H9 (cell line): ENCODE results near the gene ZNF584. TPM values are rescaled to one million over a fixed set of nuclear protein-coding genes. Genes with fewer than 3 reads are reported as not detected.
"Not testable (repeated sequence)": the region's sequence is repeated elsewhere in the genome, so short reads cannot be mapped to it uniquely, and the experiment has no call there.

ENCODE experiments used
- DNase-seq: peaks from one replicate; pipeline ENCODE4 v3.0.0-alpha.2; 2017
- H2AFZ ChIP-seq: one replicate; pipeline ENCODE4 v1.6.1; 2013; ENCODE audit warnings: mild to moderate bottlenecking, low read length, control low read depth, moderate library complexity
- H2AK5ac ChIP-seq: 2 replicates; pipeline ENCODE4 v1.6.1; 2013; ENCODE audit warnings: low read length, control low read depth, mixed read lengths; ENCODE audit not compliant: insufficient read length
- H2BK120ac ChIP-seq: one replicate; pipeline ENCODE4 v1.6.1; 2013; ENCODE audit warnings: low read depth, mild to moderate bottlenecking, low read length, control low read depth, inconsistent platforms; ENCODE audit not compliant: poor library complexity, severe bottlenecking
- H2BK12ac ChIP-seq: 2 replicates; pipeline ENCODE4 v1.6.1; 2013; ENCODE audit warnings: low read length, control low read depth, mixed read lengths, low read depth; ENCODE audit not compliant: insufficient read length
- H2BK15ac ChIP-seq: 2 replicates; pipeline ENCODE4 v1.6.1; 2013; ENCODE audit warnings: low read depth, low read length, control low read depth
- H2BK20ac ChIP-seq: one replicate; pipeline ENCODE4 v1.6.1; 2013; ENCODE audit warnings: low read depth, mild to moderate bottlenecking, low read length, control low read depth, inconsistent platforms; ENCODE audit not compliant: poor library complexity, severe bottlenecking
- H2BK5ac ChIP-seq: 2 replicates; pipeline ENCODE4 v1.6.1; 2013; ENCODE audit warnings: low read length, control low read depth, mixed read lengths; ENCODE audit not compliant: insufficient read length
- H3K14ac ChIP-seq: 2 replicates; pipeline ENCODE4 v1.6.1; 2013; ENCODE audit warnings: low read length, control low read depth; ENCODE audit not compliant: insufficient read depth
- H3K18ac ChIP-seq: 2 replicates; pipeline ENCODE4 v1.6.1; 2013; ENCODE audit warnings: low read depth, mild to moderate bottlenecking, mixed read lengths, low read length, control low read depth; ENCODE audit not compliant: insufficient read length
- H3K23ac ChIP-seq: 2 replicates; pipeline ENCODE4 v1.6.1; 2013; ENCODE audit warnings: low read length, control low read depth, mixed read lengths, low read depth; ENCODE audit not compliant: insufficient read length
- H3K23me2 ChIP-seq: 2 replicates; pipeline ENCODE4 v1.6.1; 2013; ENCODE audit warnings: low read depth, mild to moderate bottlenecking, mixed read lengths, low read length, control low read depth; ENCODE audit not compliant: insufficient read length, poor library complexity, severe bottlenecking
- H3K27ac ChIP-seq: 2 replicates; pipeline ENCODE4 v1.5.1; 2013; ENCODE audit warnings: low read length, control low read depth, mixed read lengths, low read depth; ENCODE audit not compliant: insufficient read length
- H3K27me3 ChIP-seq: 2 replicates; pipeline ENCODE4 v1.6.1; 2013; ENCODE audit warnings: low read length, control low read depth, inconsistent platforms; ENCODE audit not compliant: insufficient read depth
- H3K4ac ChIP-seq: 2 replicates; pipeline ENCODE4 v1.6.1; 2013; ENCODE audit warnings: low read depth, mild to moderate bottlenecking, control low read depth, inconsistent platforms, low read length, moderate library complexity
- H3K4me1 ChIP-seq: 2 replicates; pipeline ENCODE4 v1.6.1; 2013; ENCODE audit warnings: low read length, control low read depth, inconsistent platforms; ENCODE audit not compliant: insufficient read depth
- H3K4me2 ChIP-seq: 2 replicates; pipeline ENCODE4 v1.6.1; 2013; ENCODE audit warnings: low read length, control low read depth, mixed read lengths; ENCODE audit not compliant: insufficient read length, insufficient read depth
- H3K56ac ChIP-seq: 2 replicates; pipeline ENCODE4 v1.6.1; 2013; ENCODE audit warnings: low read depth, mild to moderate bottlenecking, mixed read lengths, low read length, control low read depth; ENCODE audit not compliant: insufficient read length
- H3K79me1 ChIP-seq: 2 replicates; pipeline ENCODE4 v1.6.1; 2013; ENCODE audit warnings: low read depth, mild to moderate bottlenecking, moderate library complexity, low read length, control low read depth, inconsistent platforms; ENCODE audit not compliant: insufficient read depth, poor library complexity, severe bottlenecking
- H3K79me2 ChIP-seq: 2 replicates; pipeline ENCODE4 v1.6.1; 2013; ENCODE audit warnings: low read length, control low read depth, inconsistent platforms; ENCODE audit not compliant: insufficient read depth
- H3K9ac ChIP-seq: 2 replicates; pipeline ENCODE4 v1.6.1; 2013; ENCODE audit warnings: low read length, control low read depth, mixed read lengths; ENCODE audit not compliant: insufficient read length; ENCODE audit errors: extremely low read depth
- H3K9me3 ChIP-seq: one replicate; pipeline ENCODE4 v1.6.1; 2013; ENCODE audit warnings: low read depth, low read length, inconsistent platforms; ENCODE audit not compliant: control insufficient read depth
- H3T11ph ChIP-seq: one replicate; pipeline ENCODE4 v1.6.1; 2013; ENCODE audit warnings: mild to moderate bottlenecking, low read length, control low read depth, inconsistent platforms
- H4K20me1 ChIP-seq: one replicate; pipeline ENCODE4 v1.6.1; 2013; ENCODE audit not compliant: control insufficient read depth, insufficient read length, insufficient read depth
- H4K5ac ChIP-seq: 2 replicates; pipeline ENCODE4 v1.6.1; 2013; ENCODE audit warnings: low read depth, mild to moderate bottlenecking, mixed read lengths, low read length, control low read depth; ENCODE audit not compliant: insufficient read length
- H4K8ac ChIP-seq: replicated peaks from 2 replicates; pipeline ENCODE4 v1.6.1; 2013; ENCODE audit warnings: low read length, control low read depth, mixed read lengths, low read depth; ENCODE audit not compliant: insufficient read length
- H4K91ac ChIP-seq: 2 replicates; pipeline ENCODE4 v1.6.1; 2013; ENCODE audit warnings: low read depth, mild to moderate bottlenecking, moderate library complexity, mixed read lengths, low read length, control low read depth; ENCODE audit not compliant: insufficient read length
- H3K27ac Mint-ChIP-seq, 3 experiments: 2 replicates in 2 of 3; 3 replicates in 1 of 3; pipeline ENCODE4 v1.8.0; 2020 to 2021; ENCODE audit warnings: mixed read lengths in 3 of 3, mild to moderate bottlenecking in 1 of 3, moderate library complexity in 1 of 3
- H3K27me3 Mint-ChIP-seq: 2 replicates; pipeline ENCODE4 v1.8.0; 2021; ENCODE audit warnings: low read depth, mild to moderate bottlenecking, moderate library complexity, mixed read lengths
- H3K36me3 Mint-ChIP-seq, 3 experiments: 2 replicates in 2 of 3; 3 replicates in 1 of 3; pipeline ENCODE4 v1.8.0; 2020 to 2021; ENCODE audit warnings: low read depth in 3 of 3, mixed read lengths in 3 of 3; ENCODE audit not compliant: insufficient read depth in 1 of 3
- H3K4me1 Mint-ChIP-seq, 2 experiments: 2 replicates each; pipeline ENCODE4 v1.8.0; 2020; ENCODE audit warnings: mixed read lengths in 2 of 2
- H3K4me3 Mint-ChIP-seq, 2 experiments: 2 replicates in 1 of 2; 3 replicates in 1 of 2; pipeline ENCODE4 v1.8.0; 2020 to 2021; ENCODE audit warnings: mild to moderate bottlenecking in 2 of 2, mixed read lengths in 2 of 2, moderate library complexity in 1 of 2
- H3K9me3 Mint-ChIP-seq, 2 experiments: 2 replicates in 1 of 2; 3 replicates in 1 of 2; pipeline ENCODE4 v1.8.0; 2020; ENCODE audit warnings: mild to moderate bottlenecking in 2 of 2, mixed read lengths in 2 of 2, moderate library complexity in 1 of 2
- WGBS: extraction: QIAGEN DNeasy Blood & Tissue Kit; methylation state at CpG from one replicate; pipeline ENCODE4 v1.1.7; 2013; ENCODE audit warnings: missing lambda C conversion rate, low lambda C conversion rate, mixed read lengths; ENCODE audit not compliant: insufficient read length; ENCODE audit errors: extremely low coverage; 5-methylcytosine and 5-hydroxymethylcytosine counted together
- total RNA-seq: library from RNA; stranded (reverse); gene quantifications from 2 replicates; pipeline ENCODE4 v1.2.1, GENCODE V29; 2021
- TF ChIP-seq, protein P1 (sequence below): fragments of 200-600 bp; sonication (generic); conservative IDR thresholded peaks from 3 replicates; pipeline ENCODE4 v1.8.0; 2021; ENCODE audit warnings: antibody characterized with exemption, mild to moderate bottlenecking

Gene ZNF584
- total RNA-seq, 1 experiment from 2014 or later = 7.4 TPM

DNA sequence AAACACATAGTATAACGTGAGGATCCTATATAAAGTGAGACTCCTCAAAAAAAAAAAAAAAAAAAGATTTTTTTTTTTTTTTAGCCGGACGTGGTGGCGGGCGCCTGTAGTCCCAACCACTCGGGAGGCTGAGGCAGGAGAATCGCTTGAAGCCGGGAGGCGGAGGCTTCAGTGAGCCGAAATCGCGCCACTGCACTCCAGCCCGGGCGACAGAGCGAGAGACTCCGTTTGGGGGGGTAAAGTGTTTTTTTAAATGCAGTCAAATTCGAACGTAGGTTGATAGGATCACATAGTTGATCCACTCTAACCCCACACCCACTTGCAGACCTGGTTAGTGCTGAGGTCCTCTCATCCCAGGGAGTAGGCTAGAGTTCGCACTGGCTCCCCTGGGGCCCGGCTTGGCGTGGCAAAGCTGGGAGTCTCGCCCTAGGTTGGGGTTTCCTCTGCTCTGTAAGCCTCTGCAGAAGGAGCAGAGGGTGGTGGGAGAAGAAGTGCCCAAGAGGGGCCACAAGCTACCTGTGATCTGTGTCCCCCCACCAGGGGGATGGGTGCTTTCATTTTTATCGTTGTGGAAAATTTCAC, 6.5 kb upstream of the ZNF584 start:
- no peak for DNase-seq
- no peak overlapping the region for H2BK20ac ChIP-seq

DNA sequence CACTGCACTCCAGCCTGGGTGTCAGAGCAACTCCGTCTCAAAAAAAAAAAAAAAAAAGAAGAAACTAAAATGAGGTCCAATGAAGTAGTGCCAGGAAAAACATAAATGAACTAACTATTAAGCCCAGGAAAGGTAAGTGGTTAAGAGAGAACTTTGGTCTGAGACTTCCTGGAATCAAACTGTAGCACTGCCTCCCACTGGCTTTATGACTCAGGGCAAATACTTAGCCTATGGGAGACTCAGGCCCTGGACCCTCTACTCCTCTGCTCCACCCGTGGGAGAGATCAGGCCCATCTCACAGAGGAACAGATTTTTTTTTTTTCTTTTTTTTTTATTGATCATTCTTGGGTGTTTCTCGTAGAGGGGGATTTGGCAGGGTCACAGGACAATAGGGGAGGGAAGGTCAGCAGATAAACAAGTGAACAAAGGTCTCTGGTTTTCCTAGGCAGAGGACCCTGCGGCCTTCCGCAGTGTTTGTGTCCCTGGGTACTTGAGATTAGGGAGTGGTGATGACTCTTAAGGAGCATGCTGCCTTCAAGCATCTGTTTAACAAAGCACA, 4.5 kb upstream of the ZNF584 start:
- H3K4me2 ChIP-seq, H2AFZ ChIP-seq, H3K4me3 Mint-ChIP-seq, H4K5ac ChIP-seq, H3K18ac ChIP-seq, H3K79me2 ChIP-seq, H3K27me3 ChIP-seq, H2BK20ac ChIP-seq, DNase-seq, H3K4ac ChIP-seq, H2BK12ac ChIP-seq, H3T11ph ChIP-seq, H4K20me1 ChIP-seq, H3K9me3 ChIP-seq, H2BK120ac ChIP-seq, H2BK15ac ChIP-seq, H3K9ac ChIP-seq, H4K91ac ChIP-seq, H4K8ac ChIP-seq, H3K27ac ChIP-seq, H2AK5ac ChIP-seq, H3K79me1 ChIP-seq, H2BK5ac ChIP-seq, H3K27me3 Mint-ChIP-seq, H3K23ac ChIP-seq, H3K4me1 ChIP-seq, H3K14ac ChIP-seq, H3K56ac ChIP-seq: not testable (repeated sequence)
- Mint-ChIP-seq H3K9me3 (peaks cover 10 to 13% of the 10 kb centered on the region in 2 experiments; a peak in 4 of 5 replicates), H3K36me3 (peaks cover 8 to 11% (median 9%) of the 10 kb centered on the region in 3 experiments; a peak in 6 of 7 replicates), H3K4me1 (peaks cover 22 to 23% of the 10 kb centered on the region in 2 experiments), H3K27ac (peak overlapping the region in 1 of 3 experiments; percentile 55; a peak in 1 of 7 replicates)
- peaks cover 19% of the 10 kb centered on the region for H3K23me2 ChIP-seq
- no CpG with 5 or more reads among the region's 5 CpGs for WGBS

More for the DNA sequence above, 6.5 kb upstream of the ZNF584 start:
- Mint-ChIP-seq H3K9me3 (peaks cover 8 to 13% of the 10 kb centered on the region in 2 experiments; a peak in 4 of 5 replicates), H3K4me1 (peaks cover 13% of the 10 kb centered on the region in 2 experiments), H3K27ac (no peak overlapping the region), H3K36me3 (peaks cover 7 to 11% (median 7%) of the 10 kb centered on the region in 3 experiments; a peak in 6 of 7 replicates), H3K27me3 (peaks cover 10% of the 10 kb centered on the region), H3K4me3 (peak overlapping the region; percentile 82 to 94)
- Histone ChIP-seq H3K23me2 (peaks cover 7% of the 10 kb centered on the region), H2BK5ac (no peak overlapping the region), H3K79me2 (no peaks in the 10 kb centered on the region), H2AK5ac (no peak overlapping the region), H3K23ac (no peak overlapping the region), H3K27me3 (no peaks in the 10 kb centered on the region; the same call in 1 of the 2 replicates), H2BK120ac (no peak overlapping the region), H2BK12ac (no peak overlapping the region), H3K18ac (peak overlapping the region; percentile 68), H3K4me2 (peak overlapping the region; percentile 25), H3K4ac (no peak overlapping the region), H4K8ac (no peak overlapping the region), H3K4me1 (no peaks in the 10 kb centered on the region; the same call in 1 of the 2 replicates), H4K5ac (no peak overlapping the region), H3K79me1 (no peaks in the 10 kb centered on the region), H3T11ph (no peak overlapping the region), H4K20me1 (no peaks in the 10 kb centered on the region), H3K14ac (no peak overlapping the region), H4K91ac (no peak overlapping the region), H2AFZ (no peak overlapping the region), H3K9me3 (no peaks in the 10 kb centered on the region), H2BK15ac (no peak overlapping the region; the same call in 1 of the 2 replicates), H3K27ac (no peak overlapping the region), H3K9ac (no peak overlapping the region), H3K56ac (no peak overlapping the region)
- TF ChIP-seq, protein P1, sequence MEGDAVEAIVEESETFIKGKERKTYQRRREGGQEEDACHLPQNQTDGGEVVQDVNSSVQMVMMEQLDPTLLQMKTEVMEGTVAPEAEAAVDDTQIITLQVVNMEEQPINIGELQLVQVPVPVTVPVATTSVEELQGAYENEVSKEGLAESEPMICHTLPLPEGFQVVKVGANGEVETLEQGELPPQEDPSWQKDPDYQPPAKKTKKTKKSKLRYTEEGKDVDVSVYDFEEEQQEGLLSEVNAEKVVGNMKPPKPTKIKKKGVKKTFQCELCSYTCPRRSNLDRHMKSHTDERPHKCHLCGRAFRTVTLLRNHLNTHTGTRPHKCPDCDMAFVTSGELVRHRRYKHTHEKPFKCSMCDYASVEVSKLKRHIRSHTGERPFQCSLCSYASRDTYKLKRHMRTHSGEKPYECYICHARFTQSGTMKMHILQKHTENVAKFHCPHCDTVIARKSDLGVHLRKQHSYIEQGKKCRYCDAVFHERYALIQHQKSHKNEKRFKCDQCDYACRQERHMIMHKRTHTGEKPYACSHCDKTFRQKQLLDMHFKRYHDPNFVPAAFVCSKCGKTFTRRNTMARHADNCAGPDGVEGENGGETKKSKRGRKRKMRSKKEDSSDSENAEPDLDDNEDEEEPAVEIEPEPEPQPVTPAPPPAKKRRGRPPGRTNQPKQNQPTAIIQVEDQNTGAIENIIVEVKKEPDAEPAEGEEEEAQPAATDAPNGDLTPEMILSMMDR = no peak
- no CpG with 5 or more reads among the region's 23 CpGs for WGBS
